ENCODE results near the gene OCA2.

The OCA2 gene

DNA sequence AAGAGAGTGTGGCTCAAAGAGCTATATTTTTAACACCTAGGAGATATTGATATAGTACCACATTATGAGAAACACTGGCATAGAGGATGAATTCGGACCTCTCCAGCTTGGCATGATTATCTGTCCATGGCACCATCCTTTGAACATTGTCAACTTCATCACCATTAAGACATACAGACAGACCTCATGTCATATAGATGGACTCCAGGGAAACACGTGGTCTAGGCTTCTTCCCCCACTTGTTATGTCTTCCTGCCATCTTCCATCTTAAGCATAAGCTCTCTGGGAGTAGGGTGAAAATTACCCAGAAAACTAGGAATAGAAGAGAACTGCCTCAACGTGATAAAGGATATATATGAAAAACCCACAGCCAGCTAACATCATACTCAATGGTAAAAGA, 51.8 kb downstream of the OCA2 start:
- H3K4me1 ChIP-seq (ENCODE audit: insufficient read depth, low read length, severe bottlenecking): no peaks in the 10 kb centered on the region
- H3K79me2 ChIP-seq (ENCODE audit: insufficient read depth, low read length): no peaks in the 10 kb centered on the region
- H3K4me3 ChIP-seq (ENCODE audit: low read depth, low read length, poor library complexity, severe bottlenecking): no peak overlapping the region
- no peak overlapping the region for H2AFZ ChIP-seq (ENCODE audit: low read length)
- H3K9me2 ChIP-seq (ENCODE audit: low read depth, low read length): no peaks in the 10 kb centered on the region
- no peak overlapping the region for H3K27ac ChIP-seq (ENCODE audit: low read depth, low read length, poor library complexity, severe bottlenecking)
- no peak overlapping the region for H3K9ac ChIP-seq (ENCODE audit: low read length)
- no peaks in the 10 kb centered on the region for H3K36me3 ChIP-seq (ENCODE audit: insufficient read depth, low read length)
- no peaks in the 10 kb centered on the region for H3K9me3 ChIP-seq (ENCODE audit: low read length)
- TF ChIP-seq CTCF (IDR thresholded peaks at IDR 0.05; ENCODE audit: low read length) (no peak), EZH2 (IDR thresholded peaks at IDR 0.05; ENCODE audit: borderline replicate concordance, low read length) (no peak)
- H3K27me3 ChIP-seq (ENCODE audit: insufficient read depth, low read length): no peaks in the 10 kb centered on the region
- no peaks in the 10 kb centered on the region for H3F3A ChIP-seq (ENCODE audit: insufficient read depth, low read length)
- H3K4me2 ChIP-seq (ENCODE audit: low read length): no peak overlapping the region
- H4K20me1 ChIP-seq (ENCODE audit: insufficient read depth, low read length): no peaks in the 10 kb centered on the region

- H3K27me3 ChIP-seq (ENCODE audit: insufficient read depth, low read length): no peaks in the 10 kb centered on the region
- no peak overlapping the region for H2AFZ ChIP-seq (ENCODE audit: low read length)
- H4K20me1 ChIP-seq (ENCODE audit: insufficient read depth, low read length): no peaks in the 10 kb centered on the region
- no peaks in the 10 kb centered on the region for H3K4me1 ChIP-seq (ENCODE audit: insufficient read depth, low read length, severe bottlenecking)
- no peak overlapping the region for H3K4me3 ChIP-seq (ENCODE audit: low read depth, low read length, poor library complexity, severe bottlenecking)
- no peaks in the 10 kb centered on the region for H3K36me3 ChIP-seq (ENCODE audit: insufficient read depth, low read length)
- H3K9me2 ChIP-seq (ENCODE audit: low read depth, low read length): no peaks in the 10 kb centered on the region
- H3K27ac ChIP-seq (ENCODE audit: low read depth, low read length, poor library complexity, severe bottlenecking): no peak overlapping the region
- H3F3A ChIP-seq (ENCODE audit: insufficient read depth, low read length): no peaks in the 10 kb centered on the region
- no peak overlapping the region for H3K4me2 ChIP-seq (ENCODE audit: low read length)
- TF ChIP-seq EZH2 (IDR thresholded peaks at IDR 0.05; ENCODE audit: borderline replicate concordance, low read length): no peak
- no peak for TF ChIP-seq CTCF (IDR thresholded peaks at IDR 0.05; ENCODE audit: low read length)
- no peak overlapping the region for H3K9ac ChIP-seq (ENCODE audit: low read length)
- no peaks in the 10 kb centered on the region for H3K9me3 ChIP-seq (ENCODE audit: low read length)
- H3K79me2 ChIP-seq (ENCODE audit: insufficient read depth, low read length): no peaks in the 10 kb centered on the region
These were observed 54.9 kb downstream of the OCA2 start for GRCh38 chr15:28044121-28044672.

DNA sequence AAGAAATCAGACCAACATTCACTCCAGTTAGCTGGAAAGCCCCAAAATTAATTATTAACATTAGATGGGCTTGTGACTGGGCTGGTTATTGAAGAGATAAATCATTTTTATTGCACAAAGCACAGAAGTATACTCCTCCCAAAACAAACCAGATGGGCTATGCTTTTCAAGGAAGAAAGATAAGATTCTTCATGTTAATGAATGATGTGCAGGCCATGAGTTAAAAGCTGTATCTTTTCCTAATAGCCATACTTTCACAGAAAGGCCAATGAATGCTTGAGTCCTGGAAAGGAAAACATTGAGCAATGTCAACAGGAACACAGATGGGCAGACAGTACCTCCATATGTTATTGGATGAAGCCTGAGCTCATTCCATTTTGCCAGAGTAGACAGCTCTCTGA, 55.4 kb downstream of the OCA2 start:
- Histone ChIP-seq H3F3A (ENCODE audit: insufficient read depth, low read length) (no peaks in the 10 kb centered on the region), H4K20me1 (ENCODE audit: insufficient read depth, low read length) (no peaks in the 10 kb centered on the region), H3K27me3 (ENCODE audit: insufficient read depth, low read length) (no peaks in the 10 kb centered on the region), H3K79me2 (ENCODE audit: insufficient read depth, low read length) (no peaks in the 10 kb centered on the region), H3K4me1 (ENCODE audit: insufficient read depth, low read length, severe bottlenecking) (no peaks in the 10 kb centered on the region), H2AFZ (ENCODE audit: low read length) (no peak overlapping the region), H3K36me3 (ENCODE audit: insufficient read depth, low read length) (no peaks in the 10 kb centered on the region), H3K9ac (ENCODE audit: low read length) (no peak overlapping the region), H3K4me3 (ENCODE audit: low read depth, low read length, poor library complexity, severe bottlenecking) (no peak overlapping the region), H3K4me2 (ENCODE audit: low read length) (no peak overlapping the region), H3K9me2 (ENCODE audit: low read depth, low read length) (no peaks in the 10 kb centered on the region), H3K27ac (ENCODE audit: low read depth, low read length, poor library complexity, severe bottlenecking) (no peak overlapping the region), H3K9me3 (ENCODE audit: low read length) (no peaks in the 10 kb centered on the region)
- no peak for TF ChIP-seq EZH2 (IDR thresholded peaks at IDR 0.05; ENCODE audit: borderline replicate concordance, low read length)
- no peak for TF ChIP-seq CTCF (IDR thresholded peaks at IDR 0.05; ENCODE audit: low read length)
